ACC112 (cell line): ENCODE measurements around the gene SEPTIN1.
"Not testable (repeated sequence)": the region's sequence is repeated elsewhere in the genome, so short reads cannot be mapped to it uniquely, and the experiment has no call there.

Source experiments
- H2AFZ ChIP-seq: fragments of 200-600 bp; sonication (generic); one replicate; pipeline ENCODE4 v1.6.0; 2017; ENCODE audit warnings: antibody characterized with exemption, low read length; ENCODE audit not compliant: unreplicated experiment
- H3K27ac ChIP-seq: fragments of 200-600 bp; sonication (generic); 2 replicates; pipeline ENCODE4 v1.5.1; 2014; ENCODE audit warnings: low read depth, mild to moderate bottlenecking, antibody characterized with exemption, low read length, moderate library complexity
- H3K27me3 ChIP-seq: fragments of 200-600 bp; sonication (generic); 2 replicates; pipeline ENCODE4 v1.6.1; 2014; ENCODE audit warnings: mild to moderate bottlenecking, antibody characterized with exemption, low read length, moderate library complexity, mixed read lengths; ENCODE audit not compliant: insufficient read depth
- H3K36me3 ChIP-seq: fragments of 200-600 bp; sonication (generic); 2 replicates; pipeline ENCODE4 v1.6.1; 2016; ENCODE audit warnings: mild to moderate bottlenecking, antibody characterized with exemption, low read length, moderate library complexity, mixed read lengths; ENCODE audit not compliant: insufficient read depth
- H3K4me1 ChIP-seq: fragments of 200-600 bp; sonication (generic); one replicate; pipeline ENCODE4 v1.6.1; 2016; ENCODE audit warnings: low read length, mixed read lengths; ENCODE audit not compliant: insufficient read depth, unreplicated experiment, control insufficient read depth
- H3K4me3 ChIP-seq: fragments of 200-600 bp; sonication (generic); 2 replicates; pipeline ENCODE4 v1.5.1; 2014; ENCODE audit warnings: mild to moderate bottlenecking, low read depth, low read length
- H3K79me2 ChIP-seq: fragments of 200-600 bp; sonication (generic); one replicate; pipeline ENCODE4 v1.6.0; 2016; ENCODE audit warnings: low read length; ENCODE audit not compliant: control insufficient read depth, unreplicated experiment, insufficient read depth

SEPTIN1 gene

DNA sequence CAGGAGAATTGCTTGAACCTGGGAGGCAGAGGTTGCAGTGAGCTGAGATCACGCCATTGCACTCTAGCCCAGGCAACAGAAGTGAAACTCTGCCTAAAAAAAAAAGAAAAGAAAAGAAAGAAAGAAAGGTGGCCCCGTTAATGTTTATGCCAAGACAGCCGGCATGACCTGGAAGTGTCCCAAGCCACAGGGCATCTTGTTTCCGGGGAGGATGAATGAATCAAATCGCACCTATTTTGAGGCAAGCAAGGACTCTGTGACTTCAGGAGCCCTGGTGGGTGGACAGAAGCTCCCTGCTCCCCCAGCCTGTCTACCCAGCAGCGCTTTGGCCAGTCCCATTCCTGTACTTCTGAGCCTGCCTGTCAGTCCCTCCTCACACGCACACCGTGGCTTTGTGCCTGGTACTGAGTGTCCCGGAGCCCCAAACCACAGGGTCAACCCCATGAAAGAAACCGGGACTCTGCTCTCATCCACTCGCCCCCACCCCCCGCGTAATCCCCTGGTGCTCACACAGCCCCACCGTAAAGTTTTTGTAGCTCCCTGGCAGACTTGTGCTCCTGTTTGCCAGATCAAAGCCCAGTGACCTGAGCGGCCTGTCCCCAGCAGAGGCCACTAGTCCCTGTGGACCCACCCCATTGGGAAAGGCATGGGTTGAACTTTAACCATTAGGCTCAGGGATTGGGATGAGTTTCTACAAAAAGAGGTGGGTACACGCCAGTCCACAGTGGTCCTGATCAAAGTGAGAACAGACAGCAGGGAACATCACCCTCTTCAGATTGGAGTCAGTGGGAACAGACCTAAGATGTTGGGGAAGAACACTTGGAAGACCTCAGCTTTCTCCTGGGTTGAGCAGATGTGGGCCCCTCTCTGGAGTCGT is 46.5 kb downstream of the SEPTIN1 start:
- Histone ChIP-seq H3K27ac (peak overlapping the region; percentile 81), H3K36me3 (no peaks in the 10 kb centered on the region), H2AFZ (peak overlapping the region; percentile 21), H3K4me3 (peak overlapping the region; percentile 81), H3K4me1 (peaks cover 4% of the 10 kb centered on the region), H3K27me3 (no peaks in the 10 kb centered on the region), H3K79me2 (peaks cover 8% of the 10 kb centered on the region)

DNA sequence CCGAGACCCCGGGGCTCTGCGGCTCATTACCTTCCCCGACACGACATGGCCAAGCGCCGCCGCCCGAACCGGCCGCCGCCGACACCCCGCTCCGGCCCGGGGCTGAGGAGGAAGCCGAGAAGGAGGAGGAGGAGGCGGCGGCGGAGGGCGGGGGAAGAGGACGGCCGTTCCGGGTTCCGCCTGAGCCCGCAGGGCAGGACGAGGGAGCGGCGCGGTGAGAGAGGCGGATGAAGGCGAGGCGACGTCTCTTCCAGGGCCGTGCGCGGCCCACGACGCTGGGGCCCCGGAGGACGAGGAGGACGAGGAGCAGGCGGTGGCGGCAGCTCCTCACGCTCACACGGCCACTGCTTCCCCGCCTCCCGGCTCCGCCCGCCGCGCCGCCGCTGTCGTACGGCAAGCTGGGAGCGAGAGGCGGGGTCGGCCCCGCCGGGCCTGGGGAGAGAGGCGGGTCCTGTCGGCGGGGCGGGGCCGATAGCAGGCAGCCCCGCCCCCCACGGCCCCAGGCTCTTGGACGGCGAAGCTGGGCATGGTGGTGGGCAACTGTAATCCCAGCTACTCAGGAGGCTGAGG is 47.2 kb downstream of the SEPTIN1 start:
- H3K36me3 ChIP-seq, H3K4me1 ChIP-seq, H3K27me3 ChIP-seq: not testable (repeated sequence)
- H2AFZ ChIP-seq, result peak overlapping the region; percentile 68
- peak overlapping the region; percentile 81 for H3K27ac ChIP-seq
- H3K4me3 ChIP-seq, result peak overlapping the region; percentile 81
- H3K79me2 ChIP-seq, result peaks cover 13% of the 10 kb centered on the region

DNA sequence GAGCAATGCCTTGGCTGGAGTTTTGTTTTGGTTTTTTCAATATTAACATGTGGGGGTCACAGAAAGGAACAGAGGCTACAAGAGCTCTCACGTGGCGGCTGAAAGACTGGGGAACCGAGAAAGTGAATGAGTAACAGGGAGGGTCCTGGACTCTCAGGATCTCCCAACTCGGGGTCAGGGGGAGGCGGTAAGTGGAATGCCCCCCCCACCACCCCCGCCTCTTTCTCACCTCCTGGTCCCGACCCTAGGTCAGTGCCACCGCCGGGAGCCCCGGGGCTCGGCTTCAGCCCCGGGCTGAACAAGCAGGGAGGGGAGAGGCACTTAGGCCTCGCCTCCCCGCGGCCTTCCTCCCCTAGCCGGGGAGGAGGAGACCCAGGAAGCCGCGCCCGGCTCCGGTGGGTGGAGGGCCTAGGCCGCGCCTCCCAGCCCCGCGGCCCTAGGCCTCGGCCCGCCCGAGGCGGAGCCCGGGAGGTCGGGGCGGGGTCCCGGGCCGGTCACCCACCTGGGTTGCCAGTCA is 47.8 kb downstream of the SEPTIN1 start:
- Histone ChIP-seq H3K79me2 (peaks cover 13% of the 10 kb centered on the region), H3K27ac (peak overlapping the region; percentile 81; the same call in 1 of the 2 replicates), H2AFZ (peak overlapping the region; percentile 60), H3K4me3 (peak overlapping the region; percentile 81)
- not testable (repeated sequence) for H3K27me3 ChIP-seq, H3K36me3 ChIP-seq, H3K4me1 ChIP-seq
